HL-60 (cell line): Measurements from ENCODE around the gene MAB21L1.

Experiments
- DNase-seq, 2 experiments: peaks; one replicate each; pipeline ENCODE4 v3.0.0-alpha.2; 2010 to 2020; ENCODE audit warnings: low read depth in 1 of 2, low spot score in 1 of 2
- H3K27ac ChIP-seq: fragments of 250-450 bp; sonication (Bioruptor Pico); replicated peaks from 2 replicates; pipeline ENCODE4 v1.5.1; 2020; ENCODE audit warnings: mild to moderate bottlenecking, moderate library complexity
- H3K27me3 ChIP-seq: fragments of 250-450 bp; sonication (Bioruptor Pico); 2 replicates; pipeline ENCODE4 v1.5.1; 2021; ENCODE audit warnings: mild to moderate bottlenecking, moderate library complexity; ENCODE audit not compliant: insufficient read depth, poor library complexity, severe bottlenecking
- H3K4me3 ChIP-seq: replicated peaks from 2 replicates; pipeline ENCODE4 v1.5.1; 2011; ENCODE audit warnings: mild to moderate bottlenecking, control low read depth, low read length; ENCODE audit not compliant: insufficient read depth
- CTCF ChIP-seq: IDR thresholded peaks from one replicate; pipeline ENCODE4 v1.5.1; 2011; ENCODE audit warnings: low read length, control low read depth, inconsistent platforms; ENCODE audit not compliant: insufficient read depth
- GABPA ChIP-seq: IDR thresholded peaks from 2 replicates; pipeline ENCODE4 v1.6.1; 2012; ENCODE audit warnings: low read depth
- POLR2AphosphoS5 ChIP-seq: IDR thresholded peaks from 2 replicates; pipeline ENCODE4 v1.6.1; 2012; ENCODE audit warnings: low read depth
- REST ChIP-seq: IDR thresholded peaks from 2 replicates; pipeline ENCODE4 v1.6.1; 2012; ENCODE audit warnings: low read depth; ENCODE audit not compliant: insufficient replicate concordance
- SPI1 ChIP-seq: IDR thresholded peaks from 2 replicates; pipeline ENCODE4 v1.6.1; 2012; ENCODE audit warnings: low read depth, mild to moderate bottlenecking, borderline replicate concordance

MAB21L1 gene

DNA sequence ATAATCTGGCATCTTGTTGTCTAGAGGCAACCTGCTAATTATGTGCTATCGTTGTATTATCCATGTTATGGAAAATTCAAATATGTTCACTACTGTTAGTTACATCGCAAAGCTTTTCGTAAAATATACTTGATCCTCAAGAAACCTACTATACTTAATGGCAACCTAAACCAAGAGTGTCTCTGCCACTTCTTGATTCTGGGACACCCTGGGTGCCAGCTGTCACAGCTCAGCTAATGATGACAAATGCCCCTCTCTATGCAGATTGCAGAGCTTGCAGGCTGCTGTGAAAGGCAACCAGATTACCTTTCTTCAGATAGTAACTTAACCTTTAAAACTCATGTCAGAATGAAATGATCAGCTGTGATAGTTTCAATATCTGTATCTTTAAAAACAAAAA lies 8.9 kb upstream of the MAB21L1 start:
- TF ChIP-seq REST (no peak), GABPA (no peak), CTCF (no peak), POLR2AphosphoS5 (no peak), SPI1 (no peak)
- Histone ChIP-seq H3K27me3 (no peaks in the 10 kb centered on the region), H3K27ac (no peak overlapping the region), H3K4me3 (no peak overlapping the region)
- no peak for DNase-seq

- Histone ChIP-seq H3K4me3 (no peak overlapping the region), H3K27me3 (peaks cover 2% of the 10 kb centered on the region), H3K27ac (no peak overlapping the region)
- TF ChIP-seq REST (no peak), POLR2AphosphoS5 (no peak), GABPA (no peak), SPI1 (no peak), CTCF (no peak)
- no peak for DNase-seq
Observed at GRCh38 chr13:35484384-35484783, 7.9 kb upstream of the MAB21L1 start.

GRCh38 chr13:35483761-35484160 lies 7.3 kb upstream of the MAB21L1 start:
- Histone ChIP-seq H3K4me3 (no peak overlapping the region), H3K27ac (no peak overlapping the region), H3K27me3 (peaks cover 5% of the 10 kb centered on the region)
- no peak for DNase-seq
- TF ChIP-seq SPI1 (no peak), CTCF (no peak)

GRCh38 chr13:35482527-35482926 lies 6.0 kb upstream of the MAB21L1 start:
- TF ChIP-seq CTCF = no peak
- no peak for TF ChIP-seq GABPA
- no peak for TF ChIP-seq REST
- TF ChIP-seq SPI1 = no peak
- no peak for TF ChIP-seq POLR2AphosphoS5
- H3K27ac ChIP-seq = no peak overlapping the region

More at GRCh38 chr13:35482527-35482926, 6.0 kb upstream of the MAB21L1 start:
- no peak for DNase-seq
- Histone ChIP-seq H3K27me3 (peaks cover 15% of the 10 kb centered on the region), H3K4me3 (no peak overlapping the region)
